Measurements from ENCODE around the gene MAP7. TPM values are rescaled to one million over a fixed set of nuclear protein-coding genes. Genes with fewer than 3 reads are reported as not detected.

MAP7 gene
- total RNA-seq, 2 experiments from 2014 or later: not detected

DNA sequence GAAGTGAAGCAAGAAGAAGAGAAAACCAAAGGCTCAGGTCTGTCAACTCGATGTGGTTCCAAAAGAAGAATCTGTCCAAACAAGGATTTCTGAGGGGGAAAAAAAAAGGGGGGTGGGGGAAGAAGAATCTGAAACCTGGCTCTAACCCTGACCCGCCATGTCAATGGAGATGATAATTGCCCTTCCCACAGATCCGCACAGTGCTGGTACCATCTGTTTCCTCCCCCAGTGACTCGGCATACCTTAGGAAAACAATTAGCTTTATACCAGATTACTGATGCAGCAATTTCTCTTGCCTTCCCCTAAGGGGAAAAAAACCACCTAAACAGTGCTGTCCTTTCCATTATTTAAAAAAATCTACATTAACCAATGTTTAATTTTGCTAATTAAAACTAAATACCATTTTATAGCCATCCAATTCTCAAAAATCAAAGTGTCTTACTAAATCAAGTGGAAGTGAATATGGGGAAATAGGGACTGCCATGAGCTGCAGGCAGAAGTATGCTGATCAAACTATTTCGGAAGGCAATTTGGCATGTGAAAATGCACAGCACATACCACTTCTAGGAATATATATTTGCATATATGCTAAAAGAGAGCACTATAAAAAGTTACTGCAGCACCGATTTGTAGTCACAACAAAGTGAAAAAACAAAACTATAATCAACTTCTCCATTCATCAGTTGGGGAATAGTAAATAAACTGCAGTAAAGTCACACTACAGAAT lies 46.8 kb downstream of the MAP7 start:
- intact Hi-C loops (cut with micrococcal nuclease; ENCODE audit: unreplicated experiment): no loop called here
- BruUV-seq (replicated peaks): no TSS peak
- H4K20me1 ChIP-seq (ENCODE audit: insufficient read depth, low read length): no peaks in the 10 kb centered on the region
- no peak overlapping the region for H3K27ac ChIP-seq (ENCODE audit: low read depth, low read length, poor library complexity, severe bottlenecking)
- H3K79me2 ChIP-seq (ENCODE audit: insufficient read depth, low read depth, low read length): no peaks in the 10 kb centered on the region
- no peaks in the 10 kb centered on the region for H3K9me3 ChIP-seq (ENCODE audit: low read length)
- TF ChIP-seq, protein P1, sequence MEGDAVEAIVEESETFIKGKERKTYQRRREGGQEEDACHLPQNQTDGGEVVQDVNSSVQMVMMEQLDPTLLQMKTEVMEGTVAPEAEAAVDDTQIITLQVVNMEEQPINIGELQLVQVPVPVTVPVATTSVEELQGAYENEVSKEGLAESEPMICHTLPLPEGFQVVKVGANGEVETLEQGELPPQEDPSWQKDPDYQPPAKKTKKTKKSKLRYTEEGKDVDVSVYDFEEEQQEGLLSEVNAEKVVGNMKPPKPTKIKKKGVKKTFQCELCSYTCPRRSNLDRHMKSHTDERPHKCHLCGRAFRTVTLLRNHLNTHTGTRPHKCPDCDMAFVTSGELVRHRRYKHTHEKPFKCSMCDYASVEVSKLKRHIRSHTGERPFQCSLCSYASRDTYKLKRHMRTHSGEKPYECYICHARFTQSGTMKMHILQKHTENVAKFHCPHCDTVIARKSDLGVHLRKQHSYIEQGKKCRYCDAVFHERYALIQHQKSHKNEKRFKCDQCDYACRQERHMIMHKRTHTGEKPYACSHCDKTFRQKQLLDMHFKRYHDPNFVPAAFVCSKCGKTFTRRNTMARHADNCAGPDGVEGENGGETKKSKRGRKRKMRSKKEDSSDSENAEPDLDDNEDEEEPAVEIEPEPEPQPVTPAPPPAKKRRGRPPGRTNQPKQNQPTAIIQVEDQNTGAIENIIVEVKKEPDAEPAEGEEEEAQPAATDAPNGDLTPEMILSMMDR (conservative IDR thresholded peaks at IDR 0.05; ENCODE audit: low read length): no peak
- no peaks in the 10 kb centered on the region for H3K9me2 ChIP-seq (ENCODE audit: insufficient read depth, low read length)
- POLR2A ChIA-PET: no interaction called here
- no peak for DNase-seq (ENCODE audit: low spot score)
- no peaks in the 10 kb centered on the region for H3K36me3 ChIP-seq (ENCODE audit: insufficient read depth, low read length)
- H3K4me2 ChIP-seq (ENCODE audit: low read length): no peak overlapping the region
- no peaks in the 10 kb centered on the region for H3K4me1 ChIP-seq (ENCODE audit: insufficient read depth, low read length, poor library complexity, severe bottlenecking)
- CTCF ChIA-PET (ENCODE audit: unreplicated experiment): no interaction called here
- no peak overlapping the region for H2AFZ ChIP-seq (ENCODE audit: low read length)
- no peak overlapping the region for H3K4me3 ChIP-seq (ENCODE audit: low read depth, low read length, poor library complexity, severe bottlenecking)

GRCh38 chr6:136502786-136503185 lies 47.4 kb downstream of the MAP7 start:
- intact Hi-C loops (cut with micrococcal nuclease; ENCODE audit: unreplicated experiment): no loop called here

GRCh38 chr6:136501514-136501913 lies 48.7 kb downstream of the MAP7 start:
- H3K79me2 ChIP-seq (ENCODE audit: insufficient read depth, low read depth, low read length): no peaks in the 10 kb centered on the region
- intact Hi-C loops (cut with micrococcal nuclease; ENCODE audit: unreplicated experiment): no loop called here
- ChIA-PET CTCF (ENCODE audit: unreplicated experiment) (no interaction called here), POLR2A (no interaction called here)
- no peaks in the 10 kb centered on the region for H4K20me1 ChIP-seq (ENCODE audit: insufficient read depth, low read length)
- TF ChIP-seq, protein P1 (conservative IDR thresholded peaks at IDR 0.05; ENCODE audit: low read length): no peak
- no peak for TF ChIP-seq EZH2phosphoT487 (IDR thresholded peaks at IDR 0.05; ENCODE audit: borderline replicate concordance, low read depth, low read length)
- no peaks in the 10 kb centered on the region for H3K9me2 ChIP-seq (ENCODE audit: insufficient read depth, low read length)
- DNase-seq (ENCODE audit: low spot score): no peak
- H3K4me3 ChIP-seq (ENCODE audit: low read depth, low read length, poor library complexity, severe bottlenecking): no peak overlapping the region
- H3K36me3 ChIP-seq (ENCODE audit: insufficient read depth, low read length): no peaks in the 10 kb centered on the region
- H3K4me2 ChIP-seq (ENCODE audit: low read length): no peak overlapping the region
- H2AFZ ChIP-seq (ENCODE audit: low read length): no peak overlapping the region
- H3K9me3 ChIP-seq (ENCODE audit: low read length): no peaks in the 10 kb centered on the region
- H3K4me1 ChIP-seq (ENCODE audit: insufficient read depth, low read length, poor library complexity, severe bottlenecking): no peaks in the 10 kb centered on the region
- no peak overlapping the region for H3K27ac ChIP-seq (ENCODE audit: low read depth, low read length, poor library complexity, severe bottlenecking)
- no TSS peak for BruUV-seq (replicated peaks)

More at GRCh38 chr6:136502786-136503185, 47.4 kb downstream of the MAP7 start:
- CTCF ChIA-PET (ENCODE audit: unreplicated experiment): no interaction called here
- no peak for TF ChIP-seq EZH2phosphoT487 (IDR thresholded peaks at IDR 0.05; ENCODE audit: borderline replicate concordance, low read depth, low read length)
- TF ChIP-seq, protein P1 (conservative IDR thresholded peaks at IDR 0.05; ENCODE audit: low read length): no peak
- no TSS peak for BruUV-seq (replicated peaks)
- H3K4me2 ChIP-seq (ENCODE audit: low read length): no peak overlapping the region
- no peak overlapping the region for H2AFZ ChIP-seq (ENCODE audit: low read length)
- H3K9me3 ChIP-seq (ENCODE audit: low read length): no peaks in the 10 kb centered on the region
- H3K4me1 ChIP-seq (ENCODE audit: insufficient read depth, low read length, poor library complexity, severe bottlenecking): no peaks in the 10 kb centered on the region
- no peaks in the 10 kb centered on the region for H3K36me3 ChIP-seq (ENCODE audit: insufficient read depth, low read length)
- no peaks in the 10 kb centered on the region for H3K79me2 ChIP-seq (ENCODE audit: insufficient read depth, low read depth, low read length)
- DNase-seq (ENCODE audit: low spot score): no peak
- H3K4me3 ChIP-seq (ENCODE audit: low read depth, low read length, poor library complexity, severe bottlenecking): no peak overlapping the region
- POLR2A ChIA-PET: no interaction called here
- no peak overlapping the region for H3K27ac ChIP-seq (ENCODE audit: low read depth, low read length, poor library complexity, severe bottlenecking)
- H3K9me2 ChIP-seq (ENCODE audit: insufficient read depth, low read length): no peaks in the 10 kb centered on the region
- H4K20me1 ChIP-seq (ENCODE audit: insufficient read depth, low read length): no peaks in the 10 kb centered on the region
